HG03521 (cell line): ENCODE results near the gene VASN.

ENCODE experiments used
- ATAC-seq: cut with Tn5 transposase; IDR thresholded peaks from one replicate; pipeline ENCODE4 v1.9.1; 2021; ENCODE audit warnings: mild to moderate bottlenecking, moderate library complexity; ENCODE audit not compliant: unreplicated experiment

The VASN gene

GRCh38 chr16:4351880-4352279 is 19.8 kb upstream of the VASN start:
- ATAC-seq = no peak

- no peak for ATAC-seq
Observed at GRCh38 chr16:4352843-4353242, 18.8 kb upstream of the VASN start.

GRCh38 chr16:4353675-4354074 is 18.0 kb upstream of the VASN start:
- ATAC-seq = no peak

GRCh38 chr16:4354512-4355409 is 16.9 kb upstream of the VASN start:
- ATAC-seq = no peak

- ATAC-seq = no peak
Observed at GRCh38 chr16:4356820-4357219, 14.8 kb upstream of the VASN start.

GRCh38 chr16:4358236-4358635 is 13.4 kb upstream of the VASN start:
- ATAC-seq = no peak

- no peak for ATAC-seq
Observed at GRCh38 chr16:4358831-4359561, 12.7 kb upstream of the VASN start.

GRCh38 chr16:4359914-4360313 is 11.7 kb upstream of the VASN start:
- ATAC-seq = no peak

- ATAC-seq = no peak
Observed at GRCh38 chr16:4360538-4361021, 11.1 kb upstream of the VASN start.

GRCh38 chr16:4361033-4361943 is 10.4 kb upstream of the VASN start:
- no peak for ATAC-seq

- ATAC-seq = no peak
Observed at GRCh38 chr16:4361944-4362311, 9.7 kb upstream of the VASN start.

GRCh38 chr16:4362476-4363135 is 9.0 kb upstream of the VASN start:
- ATAC-seq = no peak

- ATAC-seq = no peak
Observed at GRCh38 chr16:4364196-4365013, 7.2 kb upstream of the VASN start.

GRCh38 chr16:4365014-4365406 is 6.6 kb upstream of the VASN start:
- ATAC-seq = peak; percentile 49

GRCh38 chr16:4365615-4366014 is 6.0 kb upstream of the VASN start:
- no peak for ATAC-seq

GRCh38 chr16:4366016-4366415 is 5.6 kb upstream of the VASN start:
- ATAC-seq = no peak

GRCh38 chr16:4367393-4367856 is 4.2 kb upstream of the VASN start:
- no peak for ATAC-seq

- ATAC-seq = no peak
Observed at GRCh38 chr16:4369007-4369733, 2.5 kb upstream of the VASN start.

GRCh38 chr16:4370151-4370550 is 1.5 kb upstream of the VASN start:
- no peak for ATAC-seq
